ENCODE results near the gene MAP3K7. TPM values are rescaled to one million over a fixed set of nuclear protein-coding genes. Genes with fewer than 3 reads are reported as not detected.

The MAP3K7 gene
- total RNA-seq, 1 donor from 2014 or later, result 33.8 TPM

GRCh38 chr6:90496258-90497016, 90.4 kb downstream of the MAP3K7 start:
- no peaks in the 10 kb centered on the region for H3K36me3 Mint-ChIP-seq (ENCODE audit: low read depth, unreplicated experiment)
- H3K4me3 Mint-ChIP-seq (ENCODE audit: unreplicated experiment), result no peak overlapping the region
- Histone ChIP-seq H4K20me1 (ENCODE audit: insufficient read depth, low read length) (no peaks in the 10 kb centered on the region), H3K4me2 (ENCODE audit: low read length) (no peak overlapping the region), H3K4me1 (ENCODE audit: insufficient read depth, low read length) (no peaks in the 10 kb centered on the region), H3K79me2 (ENCODE audit: insufficient read depth, low read length) (no peaks in the 10 kb centered on the region), H3K27ac (ENCODE audit: low read depth, low read length) (no peak overlapping the region), H3K9ac (ENCODE audit: low read length) (no peak overlapping the region), H3K9me3 (ENCODE audit: insufficient read depth, low read depth, low read length) (no peaks in the 10 kb centered on the region), H3K27me3 (ENCODE audit: insufficient read depth, low read length) (no peaks in the 10 kb centered on the region), H2AFZ (ENCODE audit: low read depth, low read length) (no peak overlapping the region), H3K36me3 (ENCODE audit: insufficient read depth, low read length) (no peaks in the 10 kb centered on the region), H3K4me3 (ENCODE audit: insufficient read depth, low read depth, low read length) (no peak overlapping the region)
- peaks cover 2% of the 10 kb centered on the region for H3K27me3 Mint-ChIP-seq (ENCODE audit: low read depth, unreplicated experiment)
- FAIRE-seq, result no peak
- peaks cover 3% of the 10 kb centered on the region for H3K9me3 Mint-ChIP-seq (ENCODE audit: unreplicated experiment)
- H3K27ac Mint-ChIP-seq (ENCODE audit: unreplicated experiment), result no peak overlapping the region
- TF ChIP-seq CTCF (IDR thresholded peaks at IDR 0.05; ENCODE audit: insufficient read depth, low read depth, low read length), result no peak
- no peak for TF ChIP-seq EZH2 (IDR thresholded peaks at IDR 0.05; ENCODE audit: insufficient read depth, low read length)
- H3K4me1 Mint-ChIP-seq (ENCODE audit: low read depth, unreplicated experiment), result peaks cover 14% of the 10 kb centered on the region
- DNase-seq (ENCODE audit: low read depth), result no peak

GRCh38 chr6:90495216-90495817, 91.6 kb downstream of the MAP3K7 start:
- Histone ChIP-seq H2AFZ (ENCODE audit: low read depth, low read length) (no peak overlapping the region), H3K27me3 (ENCODE audit: insufficient read depth, low read length) (no peaks in the 10 kb centered on the region), H3K9ac (ENCODE audit: low read length) (no peak overlapping the region), H3K79me2 (ENCODE audit: insufficient read depth, low read length) (no peaks in the 10 kb centered on the region), H3K9me3 (ENCODE audit: insufficient read depth, low read depth, low read length) (no peaks in the 10 kb centered on the region), H3K27ac (ENCODE audit: low read depth, low read length) (no peak overlapping the region), H3K36me3 (ENCODE audit: insufficient read depth, low read length) (no peaks in the 10 kb centered on the region), H4K20me1 (ENCODE audit: insufficient read depth, low read length) (no peaks in the 10 kb centered on the region), H3K4me1 (ENCODE audit: insufficient read depth, low read length) (no peaks in the 10 kb centered on the region), H3K4me2 (ENCODE audit: low read length) (no peak overlapping the region), H3K4me3 (ENCODE audit: insufficient read depth, low read depth, low read length) (no peak overlapping the region)
- Mint-ChIP-seq H3K27ac (ENCODE audit: unreplicated experiment) (no peak overlapping the region), H3K36me3 (ENCODE audit: low read depth, unreplicated experiment) (no peaks in the 10 kb centered on the region), H3K27me3 (ENCODE audit: low read depth, unreplicated experiment) (peaks cover 2% of the 10 kb centered on the region), H3K9me3 (ENCODE audit: unreplicated experiment) (peaks cover 3% of the 10 kb centered on the region), H3K4me1 (ENCODE audit: low read depth, unreplicated experiment) (peaks cover 14% of the 10 kb centered on the region), H3K4me3 (ENCODE audit: unreplicated experiment) (no peak overlapping the region)
- TF ChIP-seq CTCF (IDR thresholded peaks at IDR 0.05; ENCODE audit: insufficient read depth, low read depth, low read length) (no peak), EZH2 (IDR thresholded peaks at IDR 0.05; ENCODE audit: insufficient read depth, low read length) (no peak)
- no peak for FAIRE-seq
- DNase-seq (ENCODE audit: low read depth), result no peak
